ENCODE measurements around the gene SOX18.

Gene SOX18

DNA sequence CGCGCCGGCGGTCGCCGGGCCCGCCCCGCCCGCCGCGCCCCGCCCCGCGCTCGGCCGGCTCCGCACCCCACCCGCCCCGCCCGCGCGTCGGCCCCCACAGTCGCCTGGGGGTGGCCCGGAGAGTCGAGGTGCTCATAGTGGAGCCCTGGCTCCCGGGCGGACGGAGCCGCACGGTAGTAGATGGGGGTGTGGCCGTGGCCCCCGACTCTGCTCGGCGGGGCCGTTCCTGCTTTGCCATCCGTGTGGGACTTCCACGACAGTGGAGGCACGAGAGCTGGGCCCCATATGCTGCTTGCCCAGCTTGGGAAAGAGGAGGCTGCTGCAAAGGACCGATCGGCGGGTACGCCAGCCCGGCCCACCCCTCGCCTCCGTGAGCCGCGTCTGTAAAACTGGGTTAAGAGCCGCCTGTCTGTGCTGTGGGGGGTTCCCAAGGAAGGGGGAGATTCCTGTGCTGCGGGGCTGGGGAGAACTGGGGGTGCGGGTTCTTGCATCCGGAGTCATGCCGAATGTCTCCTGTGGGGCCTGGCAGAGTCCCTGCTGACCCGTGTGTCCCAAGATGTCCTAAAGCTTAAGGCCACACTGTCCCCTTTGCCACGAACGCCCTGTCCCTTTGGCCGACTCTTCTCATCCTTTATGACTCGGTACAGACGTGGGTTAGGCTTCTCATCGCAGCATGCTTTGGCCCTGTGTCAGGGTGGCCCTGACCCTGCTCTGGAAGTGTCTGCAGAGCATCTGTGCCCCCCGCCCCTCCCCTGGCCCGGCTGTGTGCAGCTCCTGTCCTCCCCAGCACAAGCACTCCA is 30.8 kb upstream of the SOX18 start, which contains the start of gene OPRL1:
TSS of gene OPRL1 (plus strand) at position 70 of the 800 bp plus-strand sequence. CDS start 12,639 bp downstream, outside the sequence.
- no peak for DNase-seq (ENCODE audit: low read depth)

DNA sequence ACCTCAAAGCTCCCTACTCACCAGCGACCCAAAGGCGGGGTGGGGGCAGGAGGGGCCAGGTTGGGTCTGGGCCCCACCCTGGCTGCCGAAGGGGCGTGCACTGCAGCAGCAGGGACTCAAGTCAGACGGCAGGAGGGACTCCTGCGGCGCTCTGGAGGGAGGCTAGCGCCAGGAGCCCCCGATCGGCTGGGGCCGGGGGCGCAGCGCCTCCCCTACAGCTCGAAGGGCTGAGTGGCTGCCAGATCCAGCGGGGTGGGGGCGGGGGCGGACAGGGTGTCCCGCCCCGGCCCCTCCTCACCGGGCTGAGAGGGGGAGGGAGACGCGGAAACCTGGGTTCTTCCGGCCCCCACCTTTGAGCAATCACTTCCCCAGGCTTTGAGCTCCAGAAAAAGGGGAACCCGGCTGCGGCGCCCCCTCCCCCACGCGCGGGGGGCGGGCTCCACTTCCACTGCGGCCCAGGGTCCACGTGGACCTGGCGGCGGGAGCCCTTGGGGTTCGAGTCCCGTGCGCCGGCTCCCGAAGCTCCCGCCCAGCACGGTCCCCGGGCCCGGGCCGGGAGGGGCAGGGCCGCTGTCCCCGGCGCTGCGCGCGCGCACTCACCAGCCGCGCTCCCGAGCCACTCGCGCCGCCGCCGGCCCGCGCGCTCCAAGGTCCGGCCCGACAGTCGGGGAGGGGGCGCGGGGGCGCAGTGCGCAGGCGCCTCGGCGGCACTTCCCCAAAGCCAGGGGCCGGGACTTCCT is 30.0 kb upstream of the SOX18 start, which contains the start of gene RGS19:
TSS of gene RGS19 (minus strand) at position 246 of the 740 bp plus-strand sequence. CDS start 2,632 bp downstream, outside the sequence.
- peak; percentile 74 for DNase-seq (ENCODE audit: low read depth)

DNA sequence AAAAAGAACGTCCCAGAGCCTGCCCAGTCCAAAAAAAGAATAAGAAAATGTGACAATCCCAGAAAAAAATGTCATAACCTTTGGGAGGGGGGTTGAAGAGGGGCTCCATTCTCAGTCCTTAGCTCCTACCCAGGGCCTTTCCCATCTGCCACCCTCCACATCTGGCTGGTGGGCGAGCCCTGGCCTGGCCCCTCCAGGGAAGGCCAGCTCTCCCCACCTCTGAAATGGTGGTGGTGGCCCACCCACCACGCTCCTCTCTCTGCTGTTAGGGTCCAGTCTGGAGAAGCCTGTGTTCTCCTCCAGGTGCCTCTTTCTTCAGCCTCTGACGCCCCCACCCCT is 29.5 kb upstream of the SOX18 start:
- no peak for DNase-seq (ENCODE audit: low read depth)

DNA sequence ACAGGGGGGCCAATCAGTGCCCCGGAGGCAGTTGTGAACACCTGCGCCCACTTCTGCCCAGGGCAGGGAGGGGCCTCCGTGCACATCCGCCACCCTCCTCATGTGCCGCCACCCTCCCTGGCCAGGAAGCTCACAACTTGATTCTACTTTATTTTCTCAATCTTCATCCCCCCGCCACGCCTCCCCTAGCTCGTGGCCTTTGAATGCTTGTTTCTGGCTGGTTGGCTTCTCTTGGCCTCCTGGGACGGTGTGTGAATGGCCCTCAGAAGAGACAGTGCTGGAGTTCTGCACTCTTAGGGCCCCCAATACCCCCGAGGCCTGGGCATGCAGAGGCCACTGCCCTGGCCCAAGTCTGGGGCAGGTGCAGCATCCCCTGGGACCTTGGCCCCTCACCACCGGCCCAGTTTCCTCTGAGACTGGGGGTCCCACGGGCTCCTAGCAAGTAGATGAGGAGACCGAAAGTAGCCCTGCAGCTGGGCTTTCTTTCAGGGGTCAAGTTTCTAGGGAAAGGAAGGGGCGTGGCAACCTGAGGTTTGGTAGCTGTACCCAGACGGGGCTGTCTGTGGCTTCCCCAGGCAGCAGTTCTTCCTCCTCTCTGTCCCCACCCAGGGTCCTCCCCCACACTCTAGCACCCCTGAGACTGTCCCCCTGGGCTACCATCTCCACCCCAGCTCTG is 28.6 kb upstream of the SOX18 start:
- no peak for DNase-seq (ENCODE audit: low read depth)

DNA sequence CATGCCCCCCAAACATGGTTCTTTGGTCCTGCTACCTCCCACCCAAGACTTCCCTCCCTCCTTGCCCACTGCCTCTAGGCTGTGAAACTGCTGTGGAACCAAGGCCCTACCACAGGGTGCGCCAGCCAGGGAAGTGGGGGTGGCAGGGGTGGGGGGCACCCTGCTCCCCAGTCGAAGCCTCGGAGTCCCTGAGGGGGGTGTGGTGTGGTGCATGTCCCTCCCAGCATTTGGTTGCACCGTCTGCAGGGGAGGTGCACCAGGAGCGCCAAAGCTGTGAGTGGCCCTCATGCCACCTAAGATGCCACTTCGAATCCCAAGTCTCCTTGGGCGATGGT is 28.1 kb upstream of the SOX18 start:
- no peak for DNase-seq (ENCODE audit: low read depth)

DNA sequence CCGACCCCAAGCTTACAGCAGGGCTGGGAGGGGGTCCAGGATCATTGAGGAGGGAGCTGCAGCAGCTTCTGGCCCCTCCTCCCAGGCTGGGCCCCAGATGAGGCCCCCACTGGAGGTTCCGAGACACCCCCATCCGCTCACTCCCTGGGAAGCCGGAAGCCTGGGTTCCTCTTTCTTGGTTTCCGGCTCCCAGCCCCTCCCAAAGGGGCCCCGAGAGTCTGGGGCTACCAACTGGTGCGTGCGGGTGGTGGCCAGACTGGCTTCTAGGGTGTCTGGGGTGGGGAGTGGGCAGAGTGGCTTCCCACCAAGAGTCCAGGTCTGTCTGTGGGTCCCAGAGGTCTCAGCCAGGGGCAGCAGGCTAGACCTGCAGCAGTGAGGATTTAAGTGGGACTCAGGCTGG is 27.7 kb upstream of the SOX18 start:
- no peak for DNase-seq (ENCODE audit: low read depth)

DNA sequence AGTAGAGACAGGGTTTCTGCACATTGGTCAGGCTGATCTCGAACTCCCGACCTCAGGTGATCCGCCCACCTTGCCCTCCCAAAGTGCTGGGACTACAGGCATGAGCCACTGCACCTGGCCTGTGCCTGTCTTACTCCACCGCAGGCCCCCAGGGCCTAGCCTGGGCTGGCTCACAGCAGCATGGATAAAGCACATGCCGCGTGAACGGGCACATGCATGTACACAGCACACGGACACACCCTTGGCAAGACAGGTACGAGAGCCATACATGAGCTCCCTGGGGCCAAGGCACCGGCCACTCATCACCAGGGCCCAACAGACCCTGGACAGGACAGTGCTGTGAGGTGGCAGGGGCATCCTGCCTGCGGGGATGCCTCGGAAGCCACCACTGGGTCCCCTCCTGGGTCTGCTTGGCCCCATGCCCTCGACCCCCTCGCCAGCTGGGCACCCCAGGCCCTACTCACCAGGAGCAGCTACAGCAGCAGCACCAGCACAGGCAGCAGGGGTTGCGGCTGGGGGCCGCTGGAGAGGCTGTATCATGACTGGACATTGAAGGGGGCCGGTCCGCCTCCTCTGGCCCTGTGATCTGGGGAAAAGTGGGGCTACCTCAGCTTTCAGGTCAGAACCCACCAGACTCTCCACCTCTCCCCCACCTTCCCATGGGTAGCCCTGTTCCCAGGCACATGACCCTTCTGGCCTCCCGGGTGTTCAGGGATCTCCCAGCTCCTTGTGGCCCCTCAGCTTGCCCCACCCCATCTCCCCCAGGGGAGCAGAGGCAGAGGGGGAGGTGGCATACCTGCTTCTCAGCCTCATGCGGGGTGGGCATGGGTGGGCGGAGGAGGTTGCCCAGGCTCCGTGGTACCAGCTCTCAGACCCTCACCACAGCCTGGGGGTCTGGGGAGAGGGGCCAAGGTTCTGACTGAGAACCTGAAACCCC is 26.9 kb upstream of the SOX18 start:
- DNase-seq (ENCODE audit: low read depth), result no peak

DNA sequence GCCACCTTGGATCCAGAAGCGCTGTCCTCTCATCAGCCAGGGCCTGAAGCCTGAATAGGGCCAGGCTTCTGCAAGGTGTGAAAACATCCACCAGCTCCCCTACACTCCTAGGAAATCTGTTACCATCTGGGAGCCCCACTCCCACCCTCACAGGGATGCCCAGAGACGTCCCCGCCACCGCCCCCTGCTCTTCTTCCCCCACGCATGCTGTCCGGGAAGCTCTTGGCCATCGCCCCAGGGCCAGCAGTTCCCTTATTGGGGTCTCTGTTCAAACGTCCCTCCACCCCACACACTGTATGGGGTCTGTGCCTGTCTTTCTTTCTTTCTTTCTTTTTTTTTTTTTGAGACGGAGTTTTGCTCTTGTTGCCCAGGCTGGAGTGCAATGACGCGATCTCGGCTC is 26.1 kb upstream of the SOX18 start:
- no peak for DNase-seq (ENCODE audit: low read depth)

DNA sequence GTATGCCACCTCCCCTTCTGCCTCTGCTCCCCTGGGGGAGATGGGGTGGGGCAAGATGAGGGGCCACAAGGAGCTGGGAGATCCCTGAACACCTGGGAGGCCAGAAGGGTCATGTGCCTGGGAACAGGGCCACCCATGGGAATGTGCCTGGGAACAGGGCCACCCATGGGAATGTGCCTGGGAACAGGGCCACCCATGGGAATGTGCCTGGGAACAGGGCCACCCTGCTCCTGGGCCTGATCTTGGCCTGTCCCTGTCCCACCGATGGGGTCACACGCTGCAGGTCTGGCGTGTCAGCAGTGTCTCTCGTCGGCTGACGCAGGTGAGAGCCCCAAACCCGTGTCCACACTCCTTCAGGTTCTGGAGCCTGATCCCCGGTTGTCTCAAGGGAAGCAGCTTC is 25.5 kb upstream of the SOX18 start:
- no peak for DNase-seq (ENCODE audit: low read depth)

DNA sequence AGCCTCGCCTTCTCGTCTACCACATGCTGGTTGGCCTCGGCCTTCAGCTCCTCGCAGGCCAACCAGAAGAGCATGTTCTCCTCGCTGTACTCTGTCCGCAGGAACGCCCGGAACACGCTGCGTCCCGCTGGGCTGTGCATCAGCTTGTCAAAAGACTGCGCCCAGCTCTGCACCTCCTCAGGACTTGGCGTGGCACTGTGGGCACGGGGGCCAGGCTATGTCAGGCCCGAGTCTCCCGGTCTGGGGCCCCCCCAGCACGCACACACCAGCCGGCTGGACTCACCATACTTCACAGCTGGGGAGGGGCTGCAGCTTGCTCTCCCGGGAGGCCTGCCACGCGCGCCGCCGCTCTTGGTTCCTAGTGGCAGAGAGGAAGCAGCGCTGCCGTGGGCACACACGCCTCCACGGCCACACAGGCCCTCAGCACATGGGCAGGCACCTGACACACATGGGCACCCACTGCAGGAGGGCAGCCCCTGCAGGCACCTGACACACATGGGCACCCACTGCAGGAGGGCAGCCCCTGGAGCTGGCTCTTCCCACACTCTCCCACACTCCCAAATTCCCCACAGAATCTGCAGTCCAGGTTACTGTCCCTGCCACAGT is 24.8 kb upstream of the SOX18 start:
- DNase-seq (ENCODE audit: low read depth), result no peak

DNA sequence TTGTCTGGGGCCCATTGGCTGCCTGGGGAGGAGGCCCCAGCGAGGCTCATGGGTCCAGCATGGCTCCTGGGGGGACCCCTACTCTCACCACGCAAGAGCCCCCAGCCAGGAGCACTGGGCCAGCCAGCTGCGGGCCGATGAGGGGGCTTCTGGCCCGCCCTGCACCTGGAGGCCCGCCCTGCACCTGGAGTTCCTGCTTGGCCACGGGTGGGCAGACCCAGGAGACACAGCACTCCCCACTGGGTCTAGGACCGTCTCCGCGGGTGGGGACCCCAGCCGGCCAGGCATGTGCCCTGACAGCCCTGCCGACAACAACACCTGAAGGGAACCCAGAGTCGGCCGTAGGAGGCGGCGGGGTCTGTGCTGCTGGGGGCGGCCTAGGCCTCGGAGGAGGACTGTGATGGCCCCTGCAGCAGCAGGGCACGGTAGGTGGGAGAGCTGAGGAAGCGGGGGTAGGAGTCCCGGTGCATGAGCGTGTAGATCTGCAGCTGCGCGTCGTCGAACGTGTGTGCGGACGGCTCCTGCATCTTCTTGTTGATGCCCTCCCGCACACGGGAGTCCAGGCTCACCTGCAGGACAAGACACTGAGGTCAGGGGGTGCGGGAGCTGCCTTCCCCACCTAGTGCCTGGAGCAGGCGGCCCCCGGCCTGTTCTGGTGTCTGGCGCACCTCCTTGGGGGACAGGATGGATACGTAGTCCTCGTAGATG is 24.2 kb upstream of the SOX18 start:
- DNase-seq (ENCODE audit: low read depth), result no peak

DNA sequence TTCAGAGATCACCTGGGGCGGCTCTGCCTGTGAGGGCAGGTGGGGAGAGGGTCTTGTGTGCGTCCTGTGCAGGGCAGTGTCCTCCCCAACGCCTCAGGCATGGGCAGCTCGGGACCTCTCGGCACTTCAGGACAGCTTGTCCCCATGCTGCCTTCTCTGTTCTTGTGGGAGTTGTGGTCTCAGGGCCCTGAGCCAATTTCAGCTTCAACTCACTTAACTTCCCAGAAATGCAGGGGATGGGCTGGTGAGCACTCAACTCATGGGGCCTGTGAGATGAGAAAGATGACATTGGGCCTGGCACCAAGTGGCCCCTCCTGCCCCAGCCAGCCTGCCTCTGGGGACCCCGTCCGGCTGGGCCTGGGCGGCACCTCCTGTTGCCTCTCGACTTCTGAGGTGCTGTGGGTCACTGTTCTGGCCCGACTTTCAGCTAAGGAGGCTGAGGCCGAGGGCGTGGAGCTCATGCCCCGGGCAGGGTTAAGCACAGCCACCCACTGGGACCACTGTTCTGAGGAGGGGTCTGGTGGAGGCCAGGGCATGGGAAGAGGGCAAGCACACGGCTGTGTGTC is 23.1 kb upstream of the SOX18 start:
- DNase-seq (ENCODE audit: low read depth), result no peak

DNA sequence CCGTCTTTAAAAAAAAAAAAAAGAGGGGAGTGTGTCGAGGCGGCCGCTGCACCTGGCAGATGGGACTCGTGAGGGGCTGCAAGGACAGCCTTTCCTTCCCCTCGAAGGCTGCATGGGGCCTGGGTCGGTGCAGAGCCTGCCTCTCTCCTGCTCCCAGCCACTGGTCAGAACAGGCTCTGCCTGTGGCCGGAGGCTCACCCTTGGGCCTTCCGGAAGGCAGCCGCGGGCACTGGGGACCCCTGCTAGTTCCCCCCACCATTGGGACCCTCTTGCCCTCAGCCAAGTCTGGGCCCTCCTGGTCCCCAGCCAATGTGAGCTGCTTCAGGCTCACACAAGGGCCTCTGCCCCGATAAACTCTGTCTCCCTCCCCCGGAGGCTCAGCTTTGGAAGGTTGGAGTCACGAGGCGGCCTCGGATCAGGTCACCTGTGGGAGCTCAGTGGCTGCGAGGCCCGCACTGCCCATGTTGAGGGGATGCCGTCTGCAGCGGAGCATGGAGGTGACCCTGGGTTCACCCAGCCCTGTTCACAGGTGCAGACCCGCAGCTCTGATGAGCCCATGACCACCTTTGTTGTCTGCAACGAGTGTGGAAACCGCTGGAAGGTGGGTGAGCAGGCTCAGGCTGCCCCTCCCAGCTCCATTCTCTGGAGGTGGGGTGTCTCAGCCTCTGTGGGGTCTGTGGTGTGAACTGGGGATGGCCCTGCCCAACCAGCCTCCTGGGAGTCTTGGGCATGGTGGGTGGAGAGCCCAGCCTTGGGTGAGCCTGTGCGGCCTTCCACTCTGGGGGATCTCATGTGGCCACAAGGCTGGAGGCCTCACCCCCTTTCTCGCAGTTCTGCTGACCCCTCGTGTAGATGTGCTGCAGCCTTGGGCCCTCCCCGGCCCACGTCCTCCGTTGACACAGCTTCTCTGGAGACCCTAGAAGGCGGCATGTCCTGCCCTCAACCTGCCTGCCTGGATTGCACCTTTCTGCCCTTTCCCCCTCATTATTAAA is 22.2 kb upstream of the SOX18 start:
- no peak for DNase-seq (ENCODE audit: low read depth)

DNA sequence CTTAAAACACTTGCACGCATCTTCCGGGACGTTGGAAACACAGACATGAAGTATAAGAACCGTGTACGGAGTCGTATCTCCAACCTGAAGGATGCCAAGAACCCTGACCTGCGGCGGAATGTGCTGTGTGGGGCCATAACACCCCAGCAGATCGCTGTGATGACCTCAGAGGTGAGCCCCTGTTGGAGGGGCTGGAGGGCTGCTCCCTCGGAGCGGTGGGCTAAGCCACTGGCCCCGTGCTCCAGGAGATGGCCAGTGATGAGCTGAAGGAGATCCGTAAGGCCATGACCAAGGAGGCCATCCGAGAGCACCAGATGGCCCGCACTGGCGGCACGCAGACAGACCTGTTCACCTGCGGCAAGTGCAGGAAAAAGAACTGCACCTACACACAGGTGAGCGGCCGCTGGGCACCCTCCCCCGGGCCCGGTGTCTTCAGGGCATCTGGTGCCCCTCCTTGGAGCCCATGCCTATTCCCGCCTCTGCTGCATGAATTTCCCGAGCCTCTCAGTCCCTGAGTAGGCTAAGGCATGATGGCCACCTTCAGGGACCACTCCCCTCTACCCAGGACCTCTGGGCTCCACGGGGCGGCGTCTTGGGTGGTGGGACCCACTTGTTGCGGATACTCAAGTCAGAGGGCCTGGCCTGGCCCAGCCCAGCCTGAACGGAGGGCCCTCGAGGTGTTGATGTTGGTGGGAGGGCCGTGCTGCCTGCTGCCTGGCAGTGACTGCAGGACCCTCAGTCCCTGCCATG is 21.0 kb upstream of the SOX18 start:
- no peak for DNase-seq (ENCODE audit: low read depth)

DNA sequence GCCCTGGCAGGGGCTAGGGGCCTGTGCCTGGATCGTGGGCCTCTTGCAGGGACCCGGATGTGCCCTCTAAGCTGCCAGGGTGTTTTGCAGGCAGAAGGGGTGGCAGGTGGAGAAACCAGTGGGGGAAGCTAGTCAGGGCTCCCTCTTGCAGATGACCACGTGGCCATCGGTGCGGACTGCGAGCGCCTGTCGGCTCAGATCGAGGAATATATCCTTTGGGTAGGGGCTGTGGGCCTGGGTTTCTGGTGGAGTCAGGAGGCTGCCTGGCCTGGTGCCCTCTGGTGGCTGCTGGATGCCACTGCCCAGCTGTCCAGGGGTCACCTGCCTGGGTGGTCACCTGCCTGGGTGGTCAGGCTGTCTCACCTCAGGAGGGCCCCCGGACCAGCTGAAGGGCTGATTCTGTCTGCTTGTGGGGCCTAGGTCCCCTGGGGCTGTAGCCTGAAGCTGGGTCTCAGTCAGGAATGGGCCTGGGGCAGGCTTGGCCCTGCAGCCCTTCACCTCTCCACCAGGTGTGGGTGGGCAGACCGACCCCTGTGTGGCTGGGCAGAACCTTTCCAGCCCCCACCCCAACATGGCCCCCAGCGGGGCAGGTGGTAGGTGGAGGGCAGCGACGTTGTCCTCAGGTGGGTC is 20.3 kb upstream of the SOX18 start:
- no peak for DNase-seq (ENCODE audit: low read depth)

DNA sequence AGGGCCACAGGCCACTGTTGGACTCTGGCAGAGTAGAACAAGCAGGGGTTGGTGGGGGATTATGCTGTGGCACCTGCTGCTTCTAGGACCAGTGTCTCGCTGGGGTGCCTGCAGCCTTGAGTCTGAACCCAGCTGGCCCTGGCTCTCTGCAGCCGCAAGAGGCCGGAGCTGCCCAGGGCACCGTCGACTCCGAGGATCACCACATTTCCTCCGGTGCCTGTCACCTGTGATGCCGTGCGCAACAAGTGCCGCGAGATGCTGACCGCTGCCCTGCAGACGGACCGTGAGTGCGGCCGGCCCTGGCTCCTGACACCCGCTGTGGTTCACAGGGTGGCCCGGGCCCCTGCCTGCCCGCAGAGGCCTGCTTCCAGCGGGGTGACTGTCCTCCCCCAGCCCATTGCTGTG is 19.8 kb upstream of the SOX18 start:
- no peak for DNase-seq (ENCODE audit: low read depth)

DNA sequence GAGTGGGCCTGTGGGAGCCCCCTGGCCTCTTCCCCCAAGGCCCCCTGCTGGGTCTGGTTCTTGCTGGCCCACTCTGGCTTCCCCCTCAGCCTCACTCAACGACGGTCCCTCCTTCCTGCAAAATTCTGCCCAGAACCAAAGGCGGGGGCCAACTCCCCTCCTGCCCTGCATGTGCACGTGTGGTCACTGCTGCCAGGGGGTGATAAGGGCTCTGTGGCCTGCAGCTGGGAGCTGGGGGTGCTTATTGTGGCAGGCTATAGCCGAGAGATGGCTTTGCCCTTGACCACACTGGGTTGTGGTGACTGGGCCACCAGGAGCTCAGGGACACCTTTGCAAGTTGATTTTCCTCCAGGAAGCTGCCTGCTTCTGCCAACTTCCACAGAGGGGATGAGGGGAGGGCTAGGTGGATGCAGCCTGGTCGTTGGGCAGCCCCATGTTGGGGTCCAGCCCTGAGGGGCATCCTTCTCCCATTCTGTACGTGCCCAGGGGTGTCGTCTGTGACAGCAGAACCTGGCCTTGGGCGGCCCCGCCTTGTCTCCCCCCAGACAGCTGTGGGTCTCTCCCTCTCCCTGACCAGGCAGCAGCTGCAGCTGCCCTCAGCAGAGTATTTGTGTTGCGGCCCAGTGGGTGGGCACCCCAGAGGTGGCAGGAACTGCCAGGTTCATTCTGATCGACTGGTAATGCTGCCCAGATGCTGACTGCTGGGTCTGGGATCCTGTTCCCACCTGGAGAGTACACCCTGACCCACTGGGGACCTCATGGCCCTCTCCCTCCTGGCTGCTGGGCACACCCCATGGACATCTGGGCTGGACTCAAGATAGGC is 19.2 kb upstream of the SOX18 start:
- no peak for DNase-seq (ENCODE audit: low read depth)

All from fibroblast of gingiva (primary cell).